Occipital lobe (tissue), 2 donors: ENCODE measurements around the gene ROBO2. TPM values are rescaled to one million over a fixed set of nuclear protein-coding genes. Genes with fewer than 3 reads are reported as not detected.

Source experiments
- DNase-seq: peaks from one replicate; lab custom pipeline; 2025; lab: John Stamatoyannopoulos, UW
- total RNA-seq: library from RNA; depleted of rRNA; stranded (reverse); fragments of >200 nt; gene quantifications from one replicate; pipeline ENCODE4 v1.2.3, GENCODE V29; 2014

ROBO2 gene
- total RNA-seq, 1 donor from 2014 or later: 377 TPM

- no peak for DNase-seq
Measured at GRCh38 chr3:77254967-77255831, 215.3 kb downstream of the ROBO2 start.

- no peak for DNase-seq
Measured at GRCh38 chr3:77256584-77257503, 216.9 kb downstream of the ROBO2 start.

- no peak for DNase-seq
Measured at GRCh38 chr3:77259694-77260093, 219.8 kb downstream of the ROBO2 start.

- no peak for DNase-seq
Measured at GRCh38 chr3:77262361-77262760, 222.5 kb downstream of the ROBO2 start.

GRCh38 chr3:77267589-77267988 lies 227.7 kb downstream of the ROBO2 start:
- DNase-seq: no peak

- DNase-seq: no peak
Measured at GRCh38 chr3:77271306-77271705, 231.4 kb downstream of the ROBO2 start.

- DNase-seq: no peak
Measured at GRCh38 chr3:77271711-77272110, 231.8 kb downstream of the ROBO2 start.

GRCh38 chr3:77279276-77279675 lies 239.4 kb downstream of the ROBO2 start:
- DNase-seq: no peak

- DNase-seq: no peak
Measured at GRCh38 chr3:77281721-77282120, 241.8 kb downstream of the ROBO2 start.

GRCh38 chr3:77283108-77283507 lies 243.2 kb downstream of the ROBO2 start:
- no peak for DNase-seq

- DNase-seq: no peak
Measured at GRCh38 chr3:77288348-77288747, 248.4 kb downstream of the ROBO2 start.

- no peak for DNase-seq
Measured at GRCh38 chr3:77296527-77296926, 256.6 kb downstream of the ROBO2 start.

GRCh38 chr3:77298417-77298816 lies 258.5 kb downstream of the ROBO2 start:
- no peak for DNase-seq

- DNase-seq: no peak
Measured at GRCh38 chr3:77303955-77304699, 264.2 kb downstream of the ROBO2 start.

GRCh38 chr3:77304700-77305021 lies 264.8 kb downstream of the ROBO2 start:
- no peak for DNase-seq

- no peak for DNase-seq
Measured at GRCh38 chr3:77309460-77309859, 269.6 kb downstream of the ROBO2 start.

- no peak for DNase-seq
Measured at GRCh38 chr3:77313843-77314242, 273.9 kb downstream of the ROBO2 start.

GRCh38 chr3:77319711-77320110 lies 279.8 kb downstream of the ROBO2 start:
- DNase-seq: no peak

- no peak for DNase-seq
Measured at GRCh38 chr3:77320514-77320913, 280.6 kb downstream of the ROBO2 start.

- no peak for DNase-seq
Measured at GRCh38 chr3:77321646-77322045, 281.7 kb downstream of the ROBO2 start.

- DNase-seq: no peak
Measured at GRCh38 chr3:77323626-77324025, 283.7 kb downstream of the ROBO2 start.

- no peak for DNase-seq
Measured at GRCh38 chr3:77324105-77324504, 284.2 kb downstream of the ROBO2 start.
